ENCODE results near the gene DNAH7. TPM values are rescaled to one million over a fixed set of nuclear protein-coding genes. Genes with fewer than 3 reads are reported as not detected.

DNAH7 gene
- total and polyA plus RNA-seq, 10 of the 15 experiments (the other 5 are each of a cell fraction or from before 2014, with no cell fraction given): 0.05 to 0.61 (median 0.16) TPM

DNA sequence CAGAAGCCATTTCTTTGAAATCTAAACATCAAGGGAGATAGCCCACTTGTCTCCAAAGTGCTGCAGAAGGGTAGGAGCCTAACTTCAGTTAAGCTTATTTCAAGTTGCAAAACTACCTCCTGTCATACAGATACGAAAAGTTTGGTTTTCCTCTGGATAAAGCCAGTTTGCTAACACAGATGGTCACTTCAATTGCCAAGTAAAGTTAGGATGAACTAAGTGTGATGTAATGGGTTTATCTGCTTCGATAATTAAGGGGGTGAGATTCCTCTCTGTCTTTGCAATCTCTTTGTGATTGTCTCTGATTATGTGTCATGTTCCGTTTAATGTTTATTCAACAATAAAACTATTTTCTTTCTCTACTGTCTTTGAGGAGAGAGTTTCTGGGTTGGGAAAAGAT lies 255.2 kb downstream of the DNAH7 start (continued):
- TF ChIP-seq, protein P1, sequence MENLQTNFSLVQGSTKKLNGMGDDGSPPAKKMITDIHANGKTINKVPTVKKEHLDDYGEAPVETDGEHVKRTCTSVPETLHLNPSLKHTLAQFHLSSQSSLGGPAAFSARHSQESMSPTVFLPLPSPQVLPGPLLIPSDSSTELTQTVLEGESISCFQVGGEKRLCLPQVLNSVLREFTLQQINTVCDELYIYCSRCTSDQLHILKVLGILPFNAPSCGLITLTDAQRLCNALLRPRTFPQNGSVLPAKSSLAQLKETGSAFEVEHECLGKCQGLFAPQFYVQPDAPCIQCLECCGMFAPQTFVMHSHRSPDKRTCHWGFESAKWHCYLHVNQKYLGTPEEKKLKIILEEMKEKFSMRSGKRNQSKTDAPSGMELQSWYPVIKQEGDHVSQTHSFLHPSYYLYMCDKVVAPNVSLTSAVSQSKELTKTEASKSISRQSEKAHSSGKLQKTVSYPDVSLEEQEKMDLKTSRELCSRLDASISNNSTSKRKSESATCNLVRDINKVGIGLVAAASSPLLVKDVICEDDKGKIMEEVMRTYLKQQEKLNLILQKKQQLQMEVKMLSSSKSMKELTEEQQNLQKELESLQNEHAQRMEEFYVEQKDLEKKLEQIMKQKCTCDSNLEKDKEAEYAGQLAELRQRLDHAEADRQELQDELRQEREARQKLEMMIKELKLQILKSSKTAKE (IDR thresholded peaks at IDR 0.05; ENCODE audit: low read depth, poor library complexity, severe bottlenecking): no peak
- no peak for TF ChIP-seq NFXL1 (IDR thresholded peaks at IDR 0.05; ENCODE audit: borderline replicate concordance)
- TF ChIP-seq IKZF1 (conservative IDR thresholded peaks at IDR 0.05): no peak

DNA sequence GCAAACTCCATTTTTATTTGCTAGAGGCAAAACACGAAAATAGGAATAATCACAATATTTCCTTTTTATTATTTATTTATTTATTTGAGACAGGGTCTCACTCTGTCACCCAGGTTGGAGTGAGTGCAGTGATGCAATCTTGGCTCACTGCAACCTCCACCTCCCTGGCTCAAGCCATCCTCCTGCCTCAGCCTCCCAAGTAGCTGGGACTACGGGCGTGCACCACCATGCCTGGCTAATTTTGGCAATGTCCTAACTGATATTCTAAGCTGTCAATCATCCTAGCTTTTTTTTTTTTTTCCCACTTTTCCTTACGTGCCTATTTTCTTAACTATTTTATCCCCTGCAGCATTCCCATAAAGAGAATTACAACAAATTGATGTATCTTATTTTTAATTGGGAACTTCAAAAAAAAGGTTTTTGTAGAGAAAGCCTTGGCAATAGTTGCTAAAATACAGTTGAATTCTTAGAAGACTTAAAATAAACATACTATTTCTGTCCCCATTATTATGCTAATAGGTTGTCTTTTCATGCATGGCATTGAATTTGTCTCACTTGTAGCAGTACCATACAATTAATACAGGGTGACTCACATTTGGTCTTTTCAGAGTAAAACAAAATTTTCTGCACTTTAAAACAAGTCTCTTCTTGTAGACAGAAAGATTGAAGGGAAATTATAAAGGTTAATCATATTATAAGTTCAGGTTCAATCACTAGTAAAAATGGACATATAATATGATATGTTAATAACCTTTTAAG lies 258.1 kb downstream of the DNAH7 start:
- ATAC-seq: no peak
- no peak for FAIRE-seq

More for the DNA sequence above, 258.1 kb downstream of the DNAH7 start:
- Histone ChIP-seq H3K4me2 (ENCODE audit: control insufficient read depth, insufficient read depth) (no peak overlapping the region), H3K9ac (ENCODE audit: control insufficient read depth, insufficient read depth, low read length) (no peak overlapping the region), H3K27ac (ENCODE audit: control insufficient read depth, insufficient read depth) (no peak overlapping the region), H3K4me1 (ENCODE audit: control insufficient read depth, insufficient read depth, low read length) (no peaks in the 10 kb centered on the region), H3K36me3 (ENCODE audit: control insufficient read depth in 2 of 2, insufficient read depth in 2 of 2, low read length in 1 of 2) (no peaks in the 10 kb centered on the region), H3K9me3 (replicated peaks; ENCODE audit: control insufficient read depth, insufficient read depth, low read length) (no peaks in the 10 kb centered on the region), H3K27me3 (replicated peaks in 1 of 2; ENCODE audit: control insufficient read depth in 2 of 2, insufficient read depth in 2 of 2, low read length in 1 of 2) (no peaks in the 10 kb centered on the region), H2AFZ (ENCODE audit: control insufficient read depth, low read depth, low read length) (no peak overlapping the region), H4K20me1 (ENCODE audit: control insufficient read depth, insufficient read depth) (no peaks in the 10 kb centered on the region), H3K79me2 (ENCODE audit: control insufficient read depth, insufficient read depth, low read length) (no peaks in the 10 kb centered on the region), H3K4me3 (no peak overlapping the region)
- POLR2A ChIA-PET: no interaction called here
- intact Hi-C loops (cut with micrococcal nuclease; ENCODE audit: unreplicated experiment) (no loop called here), in situ Hi-C loops (cut with MboI) (no loop called here)
- CTCF ChIA-PET: interaction anchor here (1.0 kb wide), 1 partner anchor 67 kb away, joined by 3 read pairs; no protein-coding TSS in a partner anchor
- BruUV-seq (replicated peaks): no TSS peak
- DNase-seq (ENCODE audit: low read depth, low spot score): no peak
- 14% methylated on average over 4 of the region's 4 CpGs for WGBS (ENCODE audit: insufficient coverage, insufficient replicate concordance, low lambda C conversion rate, missing lambda C conversion rate)
- SMC1A ChIA-PET (ENCODE audit: uncharacterized antibody, unreplicated experiment): interaction anchor here (0.8 kb wide), 1 partner anchor 479 kb away, joined by 3 read pairs; no protein-coding TSS in a partner anchor
- TF ChIP-seq, protein P2, sequence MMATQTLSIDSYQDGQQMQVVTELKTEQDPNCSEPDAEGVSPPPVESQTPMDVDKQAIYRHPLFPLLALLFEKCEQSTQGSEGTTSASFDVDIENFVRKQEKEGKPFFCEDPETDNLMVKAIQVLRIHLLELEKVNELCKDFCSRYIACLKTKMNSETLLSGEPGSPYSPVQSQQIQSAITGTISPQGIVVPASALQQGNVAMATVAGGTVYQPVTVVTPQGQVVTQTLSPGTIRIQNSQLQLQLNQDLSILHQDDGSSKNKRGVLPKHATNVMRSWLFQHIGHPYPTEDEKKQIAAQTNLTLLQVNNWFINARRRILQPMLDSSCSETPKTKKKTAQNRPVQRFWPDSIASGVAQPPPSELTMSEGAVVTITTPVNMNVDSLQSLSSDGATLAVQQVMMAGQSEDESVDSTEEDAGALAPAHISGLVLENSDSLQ (IDR thresholded peaks at IDR 0.05): 0 out of 2 replicates have a peak, but pooled peaks have one; percentile 18
- no peak for TF ChIP-seq RAD21 (IDR thresholded peaks at IDR 0.05; ENCODE audit: insufficient read depth, low read depth, low read length)
- RAD21 ChIA-PET (ENCODE audit: unreplicated experiment): no interaction called here
